ENCODE results near the gene EXTL1.

EXTL1 gene

GRCh38 chr1:26023009-26023408 lies 1.4 kb downstream of the EXTL1 start:
- DNase-seq (ENCODE audit: low read depth), result no peak

- DNase-seq (ENCODE audit: low read depth), result no peak
Observed at GRCh38 chr1:26023826-26024225, 2.3 kb downstream of the EXTL1 start.

- DNase-seq (ENCODE audit: low read depth), result no peak
Observed at GRCh38 chr1:26025060-26025459, 3.5 kb downstream of the EXTL1 start.

- DNase-seq (ENCODE audit: low read depth), result no peak
Observed at GRCh38 chr1:26025517-26025916, 3.9 kb downstream of the EXTL1 start.

GRCh38 chr1:26027716-26028489 lies 6.3 kb downstream of the EXTL1 start:
- no peak for DNase-seq (ENCODE audit: low read depth)

- DNase-seq (ENCODE audit: low read depth), result no peak
Observed at GRCh38 chr1:26028490-26028980, 7.0 kb downstream of the EXTL1 start.

GRCh38 chr1:26029054-26029863 lies 7.7 kb downstream of the EXTL1 start:
- no peak for DNase-seq (ENCODE audit: low read depth)

GRCh38 chr1:26029864-26030481 lies 8.4 kb downstream of the EXTL1 start:
- DNase-seq (ENCODE audit: low read depth), result no peak

GRCh38 chr1:26031196-26031595 lies 9.6 kb downstream of the EXTL1 start:
- no peak for DNase-seq (ENCODE audit: low read depth)

GRCh38 chr1:26031611-26032220 lies 10.1 kb downstream of the EXTL1 start:
- no peak for DNase-seq (ENCODE audit: low read depth)

GRCh38 chr1:26032656-26033357 lies 11.2 kb downstream of the EXTL1 start:
- DNase-seq (ENCODE audit: low read depth), result no peak

GRCh38 chr1:26034504-26035202 lies 13.1 kb downstream of the EXTL1 start:
- no peak for DNase-seq (ENCODE audit: low read depth)

- DNase-seq (ENCODE audit: low read depth), result peak; percentile 86
Observed at GRCh38 chr1:26035203-26035958, 13.8 kb downstream of the EXTL1 start.

GRCh38 chr1:26035959-26036755 lies 14.6 kb downstream of the EXTL1 start:
- peak; percentile 42 for DNase-seq (ENCODE audit: low read depth)

GRCh38 chr1:26036756-26037281 lies 15.2 kb downstream of the EXTL1 start:
- no peak for DNase-seq (ENCODE audit: low read depth)

GRCh38 chr1:26037904-26038303 lies 16.3 kb downstream of the EXTL1 start:
- no peak for DNase-seq (ENCODE audit: low read depth)

- DNase-seq (ENCODE audit: low read depth), result no peak
Observed at GRCh38 chr1:26038477-26038876, 16.9 kb downstream of the EXTL1 start.

- no peak for DNase-seq (ENCODE audit: low read depth)
Observed at GRCh38 chr1:26038904-26039303, 17.3 kb downstream of the EXTL1 start.

GRCh38 chr1:26041401-26041800 lies 19.8 kb downstream of the EXTL1 start:
- DNase-seq (ENCODE audit: low read depth), result no peak
